ELF-1 (cell line): ENCODE results near the gene PARVG.
A peak's percentile ranks its signal among the peaks of the same experiment; 100 is the strongest.
"Not testable (repeated sequence)": the region's sequence is repeated elsewhere in the genome, so short reads cannot be mapped to it uniquely, and the experiment has no call there.

Experiments
- DNase-seq: peaks from one replicate; pipeline ENCODE4 v3.0.0-alpha.2; 2016; ENCODE audit warnings: low read depth, low spot score

PARVG gene

GRCh38 chr22:44211946-44212930 lies 31.5 kb downstream of the PARVG start:
- DNase-seq: no peak

GRCh38 chr22:44212936-44213335 lies 32.2 kb downstream of the PARVG start:
- no peak for DNase-seq

GRCh38 chr22:44213489-44214043 lies 32.8 kb downstream of the PARVG start:
- DNase-seq: no peak

- no peak for DNase-seq
These were observed 33.5 kb downstream of the PARVG start for GRCh38 chr22:44214187-44214586.

- no peak for DNase-seq
These were observed 34.0 kb downstream of the PARVG start for GRCh38 chr22:44214764-44215163.

GRCh38 chr22:44215287-44215686 lies 34.6 kb downstream of the PARVG start:
- DNase-seq: no peak

- DNase-seq: no peak
These were observed 36.6 kb downstream of the PARVG start for GRCh38 chr22:44217346-44217745.

- no peak for DNase-seq
These were observed 37.3 kb downstream of the PARVG start for GRCh38 chr22:44218071-44218470.

- no peak for DNase-seq
These were observed 38.6 kb downstream of the PARVG start for GRCh38 chr22:44219101-44219870.

- peak; percentile 38 for DNase-seq
These were observed 40.3 kb downstream of the PARVG start for GRCh38 chr22:44220727-44221680.

GRCh38 chr22:44221710-44222475 lies 41.2 kb downstream of the PARVG start:
- no peak for DNase-seq

GRCh38 chr22:44224166-44224565 lies 43.4 kb downstream of the PARVG start:
- no peak for DNase-seq

- no peak for DNase-seq
These were observed 44.5 kb downstream of the PARVG start for GRCh38 chr22:44225091-44225689.

- no peak for DNase-seq
These were observed 45.1 kb downstream of the PARVG start for GRCh38 chr22:44225812-44226211.

GRCh38 chr22:44229331-44229730 lies 48.6 kb downstream of the PARVG start:
- DNase-seq: no peak

- DNase-seq: no peak
These were observed 49.1 kb downstream of the PARVG start for GRCh38 chr22:44229809-44230208.

GRCh38 chr22:44231233-44231632 lies 50.5 kb downstream of the PARVG start:
- DNase-seq: no peak

GRCh38 chr22:44234372-44234771 lies 53.6 kb downstream of the PARVG start:
- DNase-seq: not testable (repeated sequence)

GRCh38 chr22:44237290-44237689 lies 56.6 kb downstream of the PARVG start:
- DNase-seq: no peak

GRCh38 chr22:44241121-44241520 lies 60.4 kb downstream of the PARVG start:
- DNase-seq: not testable (repeated sequence)
